Glutamatergic neuron (in vitro differentiated cells): ENCODE results near the gene ZNRF3. TPM values are rescaled to one million over a fixed set of nuclear protein-coding genes. Genes with fewer than 3 reads are reported as not detected.

Source experiments
- DNase-seq: peaks from one replicate; pipeline ENCODE4 v3.0.0; 2022
- H3K27ac Mint-ChIP-seq: one replicate; pipeline ENCODE4 v1.8.0; 2020; ENCODE audit warnings: mild to moderate bottlenecking, mixed read lengths, inconsistent platforms; ENCODE audit not compliant: unreplicated experiment
- H3K27me3 Mint-ChIP-seq: one replicate; pipeline ENCODE4 v1.8.0; 2020; ENCODE audit warnings: mild to moderate bottlenecking, moderate library complexity, mixed read lengths, inconsistent platforms; ENCODE audit not compliant: unreplicated experiment
- H3K36me3 Mint-ChIP-seq: one replicate; pipeline ENCODE4 v1.8.0; 2020; ENCODE audit warnings: mild to moderate bottlenecking, mixed read lengths, inconsistent platforms; ENCODE audit not compliant: unreplicated experiment
- H3K4me1 Mint-ChIP-seq: one replicate; pipeline ENCODE4 v1.8.0; 2020; ENCODE audit warnings: mild to moderate bottlenecking, low read depth, mixed read lengths, inconsistent platforms; ENCODE audit not compliant: unreplicated experiment
- H3K4me3 Mint-ChIP-seq: one replicate; pipeline ENCODE4 v1.8.0; 2020; ENCODE audit warnings: mild to moderate bottlenecking, mixed read lengths, inconsistent platforms; ENCODE audit not compliant: unreplicated experiment
- H3K9me3 Mint-ChIP-seq: one replicate; pipeline ENCODE4 v1.8.0; 2020; ENCODE audit warnings: mild to moderate bottlenecking, moderate library complexity, mixed read lengths, inconsistent platforms; ENCODE audit not compliant: unreplicated experiment
- CTCF ChIP-seq: fragments of 200-600 bp; sonication (generic); IDR thresholded peaks from one replicate; pipeline ENCODE4 v1.5.0; 2021; ENCODE audit not compliant: partially characterized antibody, unreplicated experiment
- total RNA-seq: library from RNA; stranded (reverse); fragmentation: NEBNext Ultra II Directional; extraction: Animal tissue kit (Norgen Biotek cat#: 25700); gene quantifications from one replicate; pipeline ENCODE4 v1.2.1, GENCODE V29; 2021; ENCODE audit not compliant: unreplicated experiment

The ZNRF3 gene
- total RNA-seq, 1 donor from 2014 or later: 8.3 TPM

GRCh38 chr22:29069463-29069862 lies 186.1 kb downstream of the ZNRF3 start:
- no peak for TF ChIP-seq CTCF
- H3K27ac Mint-ChIP-seq: no peak overlapping the region
- peaks cover 12% of the 10 kb centered on the region for H3K27me3 Mint-ChIP-seq
- peaks cover 4% of the 10 kb centered on the region for H3K36me3 Mint-ChIP-seq
- H3K9me3 Mint-ChIP-seq: no peaks in the 10 kb centered on the region
- DNase-seq: no peak
- H3K4me3 Mint-ChIP-seq: no peak overlapping the region
- H3K4me1 Mint-ChIP-seq: peaks cover 3% of the 10 kb centered on the region

- no peak for TF ChIP-seq CTCF
- no peak for DNase-seq
- peaks cover 5% of the 10 kb centered on the region for H3K4me1 Mint-ChIP-seq
- peak overlapping the region; percentile 43 for H3K27ac Mint-ChIP-seq
- peaks cover 4% of the 10 kb centered on the region for H3K36me3 Mint-ChIP-seq
- H3K27me3 Mint-ChIP-seq: peaks cover 10% of the 10 kb centered on the region
- peak overlapping the region; percentile 75 for H3K4me3 Mint-ChIP-seq
- H3K9me3 Mint-ChIP-seq: no peaks in the 10 kb centered on the region
Measured at GRCh38 chr22:29070490-29070889, 187.1 kb downstream of the ZNRF3 start.

GRCh38 chr22:29071261-29072045 lies 188.1 kb downstream of the ZNRF3 start:
- Mint-ChIP-seq H3K9me3 (no peaks in the 10 kb centered on the region), H3K36me3 (peaks cover 4% of the 10 kb centered on the region), H3K4me3 (peak overlapping the region; percentile 76), H3K4me1 (peaks cover 5% of the 10 kb centered on the region), H3K27ac (peak overlapping the region; percentile 44), H3K27me3 (peaks cover 10% of the 10 kb centered on the region)
- no peak for TF ChIP-seq CTCF
- DNase-seq: peak; percentile 55

GRCh38 chr22:29072193-29072978 lies 189.0 kb downstream of the ZNRF3 start:
- TF ChIP-seq CTCF: no peak
- Mint-ChIP-seq H3K27ac (peak overlapping the region; percentile 34), H3K9me3 (no peaks in the 10 kb centered on the region), H3K4me3 (peak overlapping the region; percentile 76), H3K27me3 (peaks cover 9% of the 10 kb centered on the region), H3K36me3 (no peaks in the 10 kb centered on the region), H3K4me1 (peaks cover 5% of the 10 kb centered on the region)
- DNase-seq: peak; percentile 80
